Left renal pelvis (tissue), 4 donors: ENCODE data around the gene WDR18. TPM values are rescaled to one million over a fixed set of nuclear protein-coding genes. Genes with fewer than 3 reads are reported as not detected.

Experiments
- DNase-seq, 4 donors: peaks; one replicate each; pipeline ENCODE4 v3.0.0-alpha.2; 2013; ENCODE audit warnings: low read depth in 4 of 4, low spot score in 3 of 4
- polyA plus RNA-seq, 4 donors: library from polyadenylated mRNA; unstranded; fragments of 120-200 nt; gene quantifications; one replicate each; pipeline ENCODE4 v1.2.1, GENCODE V29; 2013; ENCODE audit not compliant: insufficient read length in 4 of 4

The WDR18 gene
- polyA plus RNA-seq, 4 donors: 24.4 to 55.7 (median 38.7) TPM

DNA sequence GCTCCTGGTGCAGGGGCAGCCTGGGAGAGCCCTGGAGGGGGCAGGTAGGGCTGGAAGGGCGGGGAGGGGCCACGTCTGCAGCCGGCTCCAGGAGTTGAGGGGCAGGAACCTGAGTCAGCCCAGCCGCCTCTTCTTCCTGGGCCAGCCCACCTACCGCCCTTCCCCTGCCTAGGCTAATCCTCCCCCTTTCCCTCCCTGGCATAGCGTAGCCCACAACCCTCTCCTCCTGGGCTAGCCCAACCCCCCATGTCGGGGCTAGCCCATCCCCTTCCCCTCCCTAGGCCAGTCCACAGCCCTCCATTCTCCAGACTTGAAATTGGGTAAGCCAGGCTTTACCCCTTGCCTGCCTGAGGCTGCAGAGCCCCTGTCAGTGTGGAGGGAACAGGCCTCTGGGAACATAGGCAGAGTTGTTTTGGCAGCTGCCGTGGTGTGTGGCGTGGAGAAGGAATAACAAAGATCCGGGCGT is 20.6 kb upstream of the WDR18 start:
- no peak for DNase-seq

DNA sequence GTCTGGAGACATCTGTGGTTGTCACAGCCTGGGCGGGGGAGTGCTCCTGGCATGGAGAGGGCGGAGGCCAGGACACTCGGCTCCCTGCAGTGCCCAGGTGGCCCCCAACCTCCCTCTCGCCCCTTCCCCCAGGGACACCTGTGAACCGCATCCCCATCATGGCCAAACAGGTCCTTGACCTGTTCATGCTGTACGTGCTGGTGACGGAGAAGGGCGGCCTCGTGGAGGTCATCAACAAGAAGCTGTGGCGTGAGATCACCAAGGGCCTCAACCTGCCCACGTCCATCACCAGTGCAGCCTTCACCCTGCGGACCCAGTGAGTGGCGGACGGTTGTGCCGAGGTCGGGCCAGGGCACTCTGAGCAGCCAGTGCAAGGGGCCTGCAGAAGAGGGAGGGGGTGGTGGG is 20.0 kb upstream of the WDR18 start:
- DNase-seq: no peak

DNA sequence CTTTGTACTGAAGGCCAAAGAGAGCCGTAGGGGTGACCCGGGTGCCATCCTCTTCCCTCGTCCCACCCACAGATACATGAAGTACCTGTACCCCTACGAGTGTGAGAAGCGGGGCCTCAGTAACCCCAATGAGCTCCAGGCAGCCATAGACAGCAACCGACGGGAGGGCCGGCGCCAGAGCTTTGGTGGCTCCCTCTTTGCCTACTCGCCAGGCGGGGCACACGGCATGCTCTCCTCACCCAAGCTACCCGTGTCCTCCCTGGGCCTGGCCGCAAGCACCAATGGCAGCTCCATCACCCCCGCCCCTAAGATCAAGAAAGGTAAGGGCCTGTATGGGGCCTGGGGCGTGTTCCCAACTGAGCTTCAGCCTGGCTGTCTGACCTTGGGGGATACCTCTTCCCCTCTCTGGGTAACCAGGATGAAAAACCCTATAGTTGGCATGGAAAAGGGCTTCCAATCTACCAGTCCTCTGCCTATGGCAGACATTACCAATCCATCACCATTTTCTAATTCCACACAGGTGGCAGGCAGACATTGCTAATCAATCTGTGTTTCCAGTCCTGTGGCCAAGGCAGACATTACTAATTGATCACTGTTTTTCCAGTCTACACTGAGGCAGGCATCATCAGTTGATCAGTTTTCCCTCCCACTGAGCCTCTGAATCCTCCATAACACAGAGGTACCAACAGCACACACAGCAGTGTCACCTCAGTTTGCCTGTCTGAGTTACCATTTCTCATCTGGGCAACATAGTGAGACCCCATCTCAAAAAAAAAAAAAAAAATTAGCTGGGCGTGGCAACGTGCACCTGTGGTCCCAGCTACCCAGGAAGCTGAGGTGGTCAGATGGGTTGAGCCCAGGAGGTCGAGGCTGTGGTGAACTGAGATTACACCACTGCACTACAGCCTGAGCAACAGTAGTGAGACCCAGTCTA is 19.1 kb upstream of the WDR18 start:
- DNase-seq: no peak

GRCh38 chr19:966485-967088 is 17.6 kb upstream of the WDR18 start:
- no peak for DNase-seq

- no peak for DNase-seq
These were observed 13.4 kb upstream of the WDR18 start for GRCh38 chr19:970695-971094.

DNA sequence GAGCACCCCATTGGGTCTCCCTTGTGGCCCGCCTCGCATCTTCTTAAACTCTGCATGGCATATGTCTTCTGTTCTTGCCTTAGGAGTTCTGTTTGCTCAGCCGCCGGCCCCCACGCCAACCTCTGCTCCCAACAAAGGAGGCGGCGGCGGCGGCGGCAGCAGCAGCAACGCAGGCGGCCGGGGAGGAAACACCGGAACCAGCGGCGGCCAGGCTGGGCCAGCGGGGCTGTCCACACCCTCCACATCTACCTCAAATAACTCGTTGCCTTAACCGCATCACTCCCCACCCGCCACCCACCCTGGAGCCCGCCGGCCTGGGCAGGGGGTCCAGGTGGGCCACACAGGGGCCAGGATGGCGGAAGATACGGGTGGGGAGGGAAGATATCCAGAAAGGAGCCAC is 12.3 kb upstream of the WDR18 start:
- no peak for DNase-seq

DNA sequence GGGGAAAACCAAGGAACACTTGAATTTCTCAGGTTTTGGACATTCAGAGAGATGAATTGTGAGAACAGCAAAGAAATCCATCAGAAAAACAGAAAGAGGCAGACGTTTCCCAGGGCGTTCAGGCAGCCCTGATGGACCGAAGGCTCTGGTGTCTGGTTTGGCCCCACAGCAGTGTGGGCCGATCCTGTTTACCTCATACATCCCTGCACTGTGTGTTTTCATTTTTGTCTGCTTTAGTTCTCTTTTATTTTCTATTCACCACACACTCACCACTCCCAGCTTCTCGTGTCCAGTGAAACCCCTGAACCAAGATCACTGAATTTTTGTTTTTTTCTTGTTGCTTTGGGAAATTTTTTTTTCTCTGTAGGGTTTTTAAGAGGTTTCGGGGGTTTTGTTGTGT is 11.9 kb upstream of the WDR18 start:
- DNase-seq: no peak

DNA sequence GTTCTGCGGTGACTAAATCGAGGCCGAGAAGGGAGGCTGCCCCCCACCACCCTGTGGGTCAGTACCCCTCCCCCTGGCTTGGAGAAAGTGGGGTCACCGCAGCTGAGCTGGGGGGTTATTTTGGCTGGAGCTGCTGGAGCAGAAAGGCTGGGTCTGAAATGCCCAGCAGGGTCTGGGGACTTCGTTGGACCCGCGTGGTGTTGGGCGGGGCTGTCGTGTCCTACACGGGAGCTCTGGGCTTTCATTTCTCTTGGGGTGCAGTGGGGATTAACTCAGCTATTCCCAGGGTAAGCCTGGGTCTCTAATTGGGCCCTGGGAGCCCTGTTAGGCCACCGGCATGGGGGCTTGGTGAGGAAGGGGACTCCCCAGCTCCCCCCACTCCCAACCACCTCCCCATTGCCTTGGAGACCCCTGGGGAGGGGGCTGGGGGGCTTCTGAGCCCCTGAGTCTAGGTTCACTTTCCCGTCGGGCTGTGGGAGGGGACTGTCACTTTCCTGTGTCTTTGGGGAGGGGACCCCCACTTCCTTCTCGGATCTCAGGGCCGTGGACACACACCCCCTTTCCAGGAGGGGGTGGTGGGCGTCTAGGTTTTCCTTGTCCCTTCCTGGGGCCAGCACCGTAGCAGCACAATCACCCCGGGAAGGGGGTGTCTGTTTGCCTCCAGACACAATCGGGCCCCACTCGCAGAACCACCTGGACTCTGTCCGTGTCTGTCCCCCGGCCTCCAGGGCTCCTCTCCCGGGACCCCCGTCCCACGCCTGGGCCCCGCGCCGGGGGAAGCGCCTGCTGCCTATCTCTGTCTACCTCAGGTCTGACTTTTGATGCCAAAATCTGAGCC is 10.2 kb upstream of the WDR18 start:
- no peak for DNase-seq

DNA sequence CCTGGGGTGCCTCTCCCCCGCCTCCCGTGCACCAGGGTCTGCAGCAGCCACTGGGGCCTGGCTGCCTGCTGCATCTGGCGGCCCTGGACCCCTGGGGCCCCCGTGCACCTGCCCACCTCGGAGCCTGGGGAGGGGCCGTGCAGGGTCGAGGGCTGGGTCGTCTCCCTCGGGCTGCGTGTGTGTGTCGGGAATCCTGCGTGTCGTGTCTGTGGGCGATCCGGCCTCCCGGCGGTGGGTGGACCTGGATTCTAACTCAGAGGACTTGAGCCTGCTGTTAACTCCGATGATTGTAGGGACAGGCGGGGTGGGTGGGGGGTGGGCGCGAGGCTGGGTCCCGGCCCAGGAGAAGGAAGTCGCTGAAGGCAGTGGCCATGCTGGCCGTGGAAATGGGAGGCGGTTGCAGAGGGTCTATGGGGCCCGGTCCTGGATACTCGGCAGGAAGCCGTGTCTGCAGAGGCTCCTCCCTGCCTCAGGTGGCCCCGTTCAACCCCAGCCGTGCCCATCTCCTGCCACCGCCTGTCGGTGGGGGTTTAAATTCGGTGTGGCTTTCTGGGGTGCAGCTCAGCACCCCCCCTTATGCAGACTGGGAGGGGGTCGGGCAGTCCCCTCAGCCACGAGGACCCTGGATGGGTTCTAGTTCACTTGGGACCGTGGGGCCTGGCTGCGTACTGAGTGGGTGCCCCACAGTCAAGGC is 9.4 kb upstream of the WDR18 start:
- DNase-seq: no peak

- no peak for DNase-seq
These were observed 7.7 kb upstream of the WDR18 start for GRCh38 chr19:976476-976875.

DNA sequence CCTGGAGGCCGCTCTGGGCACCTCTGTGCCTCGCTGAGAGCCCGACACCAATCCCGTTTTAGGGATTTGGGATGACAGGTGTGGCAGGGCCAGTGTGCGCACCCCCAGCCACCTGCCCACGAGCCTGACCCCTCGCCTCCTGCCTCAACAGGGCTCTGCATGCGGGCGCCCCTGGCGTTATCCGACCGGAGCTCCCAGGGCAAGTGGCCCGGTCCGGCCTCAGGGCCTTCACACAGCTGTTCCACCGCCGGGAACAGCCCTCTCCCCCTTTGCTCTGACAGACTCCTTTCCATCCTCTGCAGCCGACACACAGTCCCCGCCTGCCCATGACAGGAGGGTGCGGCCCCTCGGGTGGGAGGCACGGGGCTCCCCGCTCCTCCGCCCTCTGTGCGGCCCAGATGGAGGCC is 7.1 kb upstream of the WDR18 start:
- DNase-seq: no peak

DNA sequence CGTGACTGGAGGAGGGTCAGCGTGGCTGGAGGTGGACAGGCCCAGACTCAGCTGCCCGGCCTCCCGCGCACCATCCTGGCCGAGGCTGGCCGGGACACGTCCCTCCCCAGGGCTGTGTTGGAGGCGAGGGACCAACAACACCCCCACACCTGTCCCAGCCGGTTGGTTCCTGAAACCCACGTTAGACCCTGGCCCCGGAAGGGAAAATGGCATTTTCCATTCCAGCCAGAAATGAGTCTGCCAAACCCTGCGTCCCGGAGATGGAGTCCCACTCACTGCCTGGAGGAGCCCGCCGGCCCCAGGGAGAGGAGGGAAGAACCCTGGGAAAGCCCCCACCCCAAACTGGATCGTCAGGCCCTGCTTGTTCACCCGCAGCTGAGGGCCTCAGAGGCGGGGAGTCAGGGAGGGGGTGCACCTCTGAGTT is 4.8 kb upstream of the WDR18 start:
- no peak for DNase-seq

- DNase-seq: no peak
These were observed 3.8 kb upstream of the WDR18 start for GRCh38 chr19:980133-980998.

- no peak for DNase-seq
These were observed 1.5 kb upstream of the WDR18 start for GRCh38 chr19:982567-983170.

GRCh38 chr19:986083-986482 is 1.9 kb downstream of the WDR18 start:
- no peak for DNase-seq

DNA sequence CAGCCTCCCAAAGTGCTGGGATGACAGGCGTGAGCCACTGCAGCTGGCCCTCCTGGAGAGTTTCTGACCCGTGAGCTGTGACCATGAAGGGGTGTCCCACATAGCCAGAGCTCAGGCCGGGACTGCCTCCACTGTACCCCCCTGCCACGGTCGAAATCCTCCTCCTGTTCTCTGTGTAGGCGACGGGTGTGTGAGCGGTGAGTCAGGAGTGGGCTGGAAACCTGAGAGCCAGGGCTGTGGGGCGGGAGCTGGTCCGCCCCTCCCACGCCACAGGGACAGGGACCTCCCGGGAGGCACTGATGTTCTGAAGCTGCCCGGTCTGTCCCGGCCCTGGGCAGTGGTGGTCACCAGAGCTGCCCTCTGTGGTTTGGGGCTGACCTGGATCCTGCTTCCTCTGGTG is 3.9 kb downstream of the WDR18 start:
- DNase-seq: no peak

DNA sequence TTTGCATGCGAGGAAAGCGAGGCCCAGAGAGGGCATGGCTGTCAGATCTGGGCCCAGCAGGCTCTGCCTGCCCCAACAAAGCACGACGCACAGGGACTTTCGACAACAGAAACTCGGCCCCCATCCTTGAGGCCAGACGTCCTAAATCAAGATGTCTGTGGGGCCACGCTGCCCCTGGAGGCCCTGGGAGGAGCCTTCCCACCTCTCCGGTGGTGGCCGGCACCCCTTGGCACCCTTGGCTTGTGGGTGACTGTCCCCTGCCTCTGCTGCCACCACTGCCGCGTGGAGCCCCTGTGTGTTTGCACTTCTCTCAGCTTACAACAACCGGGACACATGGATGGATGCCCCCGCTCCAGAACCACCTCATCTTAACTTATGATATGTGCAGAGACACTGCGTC is 4.4 kb downstream of the WDR18 start:
- DNase-seq: no peak

GRCh38 chr19:989381-990081 is 5.4 kb downstream of the WDR18 start:
- no peak for DNase-seq
